Naive B cell (primary cell): ENCODE results near the gene MEGF6. TPM values are rescaled to one million over a fixed set of nuclear protein-coding genes. Genes with fewer than 3 reads are reported as not detected.
A peak's percentile ranks its signal among the peaks of the same experiment; 100 is the strongest.

Source experiments
- ATAC-seq, 2 donors: fragments of 150-1000 bp; cut with Tn5 transposase; 2 replicates each; pipeline ENCODE4 v1.10.0; 2021; ENCODE audit warnings: low read depth in 2 of 2, mild to moderate bottlenecking in 2 of 2, moderate library complexity in 2 of 2
- DNase-seq: peaks from one replicate; pipeline ENCODE4 v3.0.0; 2022
- H3K27ac Mint-ChIP-seq, 6 donors: one replicate each; pipeline ENCODE4 v1.8.0; 2020 to 2022; ENCODE audit warnings: mild to moderate bottlenecking in 6 of 6, mixed read lengths in 6 of 6, moderate library complexity in 5 of 6, inconsistent platforms in 2 of 6
- H3K27me3 Mint-ChIP-seq, 3 donors: one replicate each; pipeline ENCODE4 v1.8.0; 2021 to 2022; ENCODE audit warnings: mixed read lengths in 3 of 3, mild to moderate bottlenecking in 1 of 3
- H3K36me3 Mint-ChIP-seq, 2 donors: one replicate each; pipeline ENCODE4 v1.8.0; 2020 to 2022; ENCODE audit warnings: mixed read lengths in 2 of 2, inconsistent platforms in 1 of 2, mild to moderate bottlenecking in 1 of 2
- H3K4me1 Mint-ChIP-seq, 3 donors: one replicate each; pipeline ENCODE4 v1.8.0; 2020 to 2022; ENCODE audit warnings: mixed read lengths in 3 of 3, inconsistent platforms in 1 of 3, mild to moderate bottlenecking in 1 of 3, moderate library complexity in 1 of 3
- H3K4me3 Mint-ChIP-seq, 8 donors: one replicate each; pipeline ENCODE4 v1.8.0; 2020 to 2022; ENCODE audit warnings: mild to moderate bottlenecking in 8 of 8, mixed read lengths in 8 of 8, moderate library complexity in 8 of 8, inconsistent platforms in 2 of 8
- H3K9me3 Mint-ChIP-seq, 7 donors: one replicate each; pipeline ENCODE4 v1.8.0; 2020 to 2022; ENCODE audit warnings: mixed read lengths in 7 of 7, mild to moderate bottlenecking in 5 of 7, inconsistent platforms in 2 of 7, moderate library complexity in 1 of 7
- polyA plus RNA-seq, 6 donors: library from polyadenylated mRNA; unstranded; fragments of 300-500 nt; fragmentation: Illumina TruSeq; gene quantifications; one replicate each; pipeline ENCODE4 v1.2.3, GENCODE V29; 2021; ENCODE audit warnings: low read depth in 6 of 6

Gene MEGF6
- polyA plus RNA-seq, 6 donors from 2014 or later = 3.1 to 8.8 (median 4.3) TPM; not detected in 1

DNA sequence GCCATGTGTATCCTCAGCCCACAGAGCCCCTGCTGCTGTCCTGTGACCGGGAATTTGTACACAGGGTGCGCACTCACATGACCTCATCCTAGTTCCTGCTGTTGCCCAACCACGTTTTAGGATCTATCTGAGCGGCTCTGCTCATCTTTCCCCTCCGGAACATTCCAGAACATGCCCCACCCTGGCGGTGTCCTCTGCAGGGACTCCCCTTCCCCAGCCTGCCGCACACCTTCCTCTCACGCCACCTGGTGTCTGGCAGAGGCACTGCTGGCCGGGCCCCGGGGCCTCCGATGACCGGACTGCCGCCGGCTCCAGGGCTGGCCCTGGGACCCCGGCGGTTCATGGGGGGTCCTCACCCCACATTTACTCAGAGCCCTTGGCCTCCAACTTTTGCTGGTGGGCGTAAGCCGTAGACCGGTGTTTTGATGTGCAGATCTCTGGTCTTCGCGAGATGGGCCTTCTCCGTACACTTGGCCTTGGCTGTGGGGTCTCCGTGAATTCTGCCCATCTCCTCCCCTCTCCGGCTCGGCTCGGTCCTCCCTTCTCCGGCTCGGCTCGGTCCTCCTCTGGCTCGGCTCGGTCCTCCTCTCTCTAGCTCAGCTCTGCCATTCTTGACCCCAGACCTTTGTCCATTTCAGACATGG is 127.4 kb downstream of the MEGF6 start:
- peaks cover 0 to 13% (median 10%) of the 10 kb centered on the region in 3 donors for H3K27me3 Mint-ChIP-seq

DNA sequence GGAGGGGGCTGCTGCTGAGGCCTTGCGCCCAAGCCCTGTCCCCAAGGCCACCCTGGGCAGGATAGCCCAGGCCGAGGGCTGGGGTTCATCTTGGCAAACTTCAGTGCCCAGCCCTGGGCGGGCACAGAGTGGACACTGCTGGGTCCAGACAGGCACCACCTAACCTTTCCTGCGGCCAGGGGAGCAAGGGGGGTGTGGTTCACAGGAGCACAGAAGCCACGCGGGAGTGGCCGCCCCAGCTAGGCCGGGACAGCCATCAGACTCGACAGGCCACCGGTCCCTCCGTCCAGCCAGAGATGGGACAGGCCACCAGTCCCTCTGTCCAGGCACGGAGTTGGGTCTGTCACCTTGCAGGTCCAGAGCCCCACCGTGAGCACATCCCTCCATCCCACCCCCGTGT is 127.9 kb downstream of the MEGF6 start:
- no peak overlapping the region for H3K27ac Mint-ChIP-seq
- H3K4me3 Mint-ChIP-seq = no peak overlapping the region
- peaks cover 0 to 4% (median 2%) of the 10 kb centered on the region in 3 donors for H3K4me1 Mint-ChIP-seq
- H3K9me3 Mint-ChIP-seq = peaks cover 0 to 14% (median 6%) of the 10 kb centered on the region in 7 donors
- peaks cover 0 to 13% (median 10%) of the 10 kb centered on the region in 3 donors for H3K27me3 Mint-ChIP-seq
- DNase-seq (no peak), ATAC-seq (no peak)
- H3K36me3 Mint-ChIP-seq = peaks cover 1 to 5% of the 10 kb centered on the region in 2 donors

More for the DNA sequence above, 127.4 kb downstream of the MEGF6 start:
- Mint-ChIP-seq H3K9me3 (peaks cover 4 to 20% (median 11%) of the 10 kb centered on the region in 7 donors), H3K36me3 (peaks cover 7 to 11% of the 10 kb centered on the region in 2 donors), H3K4me1 (peaks cover 0 to 6% (median 2%) of the 10 kb centered on the region in 3 donors), H3K27ac (peak overlapping the region in 1 of 6 donors; percentile 69), H3K4me3 (no peak overlapping the region)
- ATAC-seq = peak; percentile 30 to 51
- peak; percentile 31 for DNase-seq

DNA sequence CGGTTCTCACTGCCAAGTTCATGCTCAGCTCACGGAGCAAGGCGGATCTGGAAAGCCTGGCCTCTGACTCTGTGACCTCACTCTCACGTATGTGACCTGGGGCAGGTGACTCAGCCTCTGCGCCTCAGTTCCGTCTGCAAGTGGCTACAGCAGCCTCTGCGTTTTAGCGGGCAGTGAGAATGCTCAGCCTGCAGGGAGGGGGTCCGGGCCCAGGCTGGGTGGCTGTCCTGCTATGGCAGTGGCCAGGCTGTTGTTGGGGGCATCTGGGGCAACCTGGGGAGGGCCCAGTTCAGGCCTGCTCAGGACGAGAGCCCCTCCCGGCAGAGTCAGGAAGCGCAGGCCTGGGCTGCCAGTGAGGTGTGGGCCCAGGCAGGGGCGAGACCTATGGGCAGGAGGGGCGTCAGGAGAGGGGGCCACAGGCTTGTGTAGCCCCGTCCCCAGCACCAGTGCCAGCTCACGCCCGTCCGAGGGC is 128.9 kb downstream of the MEGF6 start:
- ATAC-seq = peak; percentile 28 to 40
- Mint-ChIP-seq H3K9me3 (peaks cover 0 to 6% (median 0%) of the 10 kb centered on the region in 7 donors), H3K4me1 (peaks cover 0 to 4% (median 2%) of the 10 kb centered on the region in 3 donors), H3K4me3 (no peak overlapping the region), H3K36me3 (no peaks in the 10 kb centered on the region), H3K27ac (no peak overlapping the region), H3K27me3 (peaks cover 0 to 13% (median 10%) of the 10 kb centered on the region in 3 donors)
- DNase-seq = no peak

DNA sequence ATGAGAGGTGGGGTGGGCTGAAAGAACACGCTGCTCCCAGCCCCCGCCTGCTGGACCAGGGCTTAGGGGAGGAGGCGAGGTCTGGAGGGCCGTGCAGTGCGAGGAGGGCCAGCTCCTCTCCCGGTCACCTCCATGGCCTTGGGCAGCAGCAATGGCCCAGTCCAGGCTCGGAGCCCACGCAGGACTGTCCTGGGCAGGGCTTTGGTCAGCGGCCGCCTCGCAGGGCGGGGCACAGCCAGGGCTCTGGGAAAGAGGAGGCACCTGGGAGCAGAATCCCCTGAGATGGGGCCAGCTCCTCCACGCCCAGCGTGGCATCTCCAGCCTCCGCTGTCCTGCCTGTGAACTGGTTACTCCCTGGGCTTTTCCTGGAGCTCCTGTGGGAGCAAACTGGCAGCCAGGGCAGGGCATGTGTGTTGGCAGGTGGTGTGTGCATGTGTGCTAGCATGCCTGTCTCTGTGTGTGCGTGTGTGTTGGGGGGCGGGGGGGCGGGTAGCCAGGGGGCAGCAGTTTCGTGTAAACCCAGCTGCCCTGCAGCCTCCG is 129.4 kb downstream of the MEGF6 start:
- ATAC-seq (no peak), DNase-seq (no peak)
- Mint-ChIP-seq H3K4me1 (peaks cover 0 to 4% (median 2%) of the 10 kb centered on the region in 3 donors), H3K9me3 (peaks cover 0 to 3% (median 0%) of the 10 kb centered on the region in 7 donors), H3K27me3 (peaks cover 0 to 13% (median 10%) of the 10 kb centered on the region in 3 donors), H3K4me3 (no peak overlapping the region), H3K27ac (no peak overlapping the region), H3K36me3 (no peaks in the 10 kb centered on the region)

DNA sequence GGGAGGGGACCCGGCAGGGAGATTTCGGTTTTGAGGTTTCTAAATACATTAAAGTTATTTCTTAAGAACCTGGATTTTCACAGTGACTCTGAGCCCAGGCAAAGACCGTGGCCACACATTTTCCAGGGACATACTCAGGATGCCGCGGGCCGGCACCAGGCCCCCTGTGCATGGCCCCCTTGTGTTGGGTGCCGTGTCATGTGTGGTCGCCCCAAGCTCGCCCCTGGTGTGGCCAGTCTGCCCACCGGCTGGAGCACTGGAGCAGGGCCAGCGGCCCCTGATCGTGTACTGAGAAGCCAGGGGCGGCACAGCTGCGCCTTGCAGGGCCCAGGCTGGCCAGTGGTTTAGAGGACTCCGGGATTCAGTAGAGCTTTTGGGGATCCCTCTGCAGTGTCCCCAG is 130.3 kb downstream of the MEGF6 start:
- H3K4me3 Mint-ChIP-seq = no peak overlapping the region
- H3K4me1 Mint-ChIP-seq = peaks cover 0 to 4% (median 2%) of the 10 kb centered on the region in 3 donors
- H3K27me3 Mint-ChIP-seq = peaks cover 0 to 13% (median 10%) of the 10 kb centered on the region in 3 donors
- no peak overlapping the region for H3K27ac Mint-ChIP-seq
- H3K9me3 Mint-ChIP-seq = no peaks in the 10 kb centered on the region
- no peaks in the 10 kb centered on the region for H3K36me3 Mint-ChIP-seq
- no peak for DNase-seq
- no peak for ATAC-seq

DNA sequence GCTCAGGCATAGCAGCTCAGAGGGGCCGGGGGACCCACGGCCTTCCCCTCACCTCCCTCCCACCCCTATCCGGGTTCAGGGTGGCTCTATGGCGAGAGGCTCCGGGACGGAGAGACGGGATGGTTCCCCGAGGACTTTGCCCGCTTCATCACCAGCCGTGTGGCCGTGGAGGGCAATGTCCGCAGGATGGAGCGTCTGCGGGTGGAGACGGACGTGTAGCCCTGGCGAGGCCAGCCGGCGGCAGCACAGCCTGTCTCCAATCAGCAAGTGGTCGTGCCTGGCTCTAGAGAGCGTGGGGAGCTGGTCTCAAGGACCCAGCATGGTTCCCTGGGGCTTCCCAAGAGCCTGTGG is 131.0 kb downstream of the MEGF6 start:
- peaks cover 0 to 4% (median 2%) of the 10 kb centered on the region in 3 donors for H3K4me1 Mint-ChIP-seq
- ATAC-seq (no peak), DNase-seq (no peak)
- no peaks in the 10 kb centered on the region for H3K36me3 Mint-ChIP-seq
- no peak overlapping the region for H3K27ac Mint-ChIP-seq
- H3K27me3 Mint-ChIP-seq = peaks cover 0 to 13% (median 10%) of the 10 kb centered on the region in 3 donors
- no peak overlapping the region for H3K4me3 Mint-ChIP-seq
- H3K9me3 Mint-ChIP-seq = no peaks in the 10 kb centered on the region

DNA sequence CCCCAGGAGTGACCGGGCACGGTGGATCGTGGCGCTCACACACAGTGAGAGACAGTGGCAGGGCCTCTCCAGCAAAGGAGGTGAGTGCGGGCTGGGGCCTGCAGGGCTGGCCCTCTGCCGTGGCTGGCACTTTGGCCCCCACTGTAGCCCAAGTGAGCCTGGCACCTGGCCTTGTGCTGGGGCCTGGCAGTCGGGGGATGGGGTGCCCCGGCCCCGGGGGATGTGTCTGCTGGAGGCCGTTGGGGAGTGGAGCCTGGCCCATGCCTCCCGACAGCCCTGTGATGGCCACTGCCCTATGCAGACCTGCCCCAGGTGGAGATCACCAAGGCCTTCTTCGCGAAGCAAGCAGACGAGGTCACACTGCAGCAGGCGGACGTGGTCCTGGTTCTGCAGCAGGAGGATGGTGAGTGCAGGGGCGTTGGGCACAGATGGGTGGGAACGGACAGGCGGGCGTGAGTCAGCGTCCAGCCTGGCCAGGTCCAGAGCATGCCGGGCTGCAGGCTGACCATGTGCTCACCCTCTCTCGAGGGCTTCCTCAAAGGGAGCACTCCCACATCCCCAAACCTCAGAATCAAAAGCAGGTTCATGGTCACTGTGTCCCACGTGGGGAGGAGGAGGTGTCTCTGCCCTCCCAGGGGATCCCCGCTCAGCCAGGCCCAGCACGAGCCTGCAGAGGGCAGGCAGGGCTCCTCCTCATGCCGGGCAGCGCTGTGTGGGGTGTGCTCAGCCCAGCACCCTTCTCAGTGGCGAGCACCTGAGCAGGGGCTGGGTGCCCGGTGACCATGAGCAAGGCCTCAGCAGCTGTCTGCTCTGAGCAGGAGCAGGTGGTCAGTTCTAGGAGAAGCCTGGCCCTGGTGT is 131.6 kb downstream of the MEGF6 start:
- Mint-ChIP-seq H3K27ac (peak overlapping the region in 1 of 6 donors; percentile 47), H3K4me1 (peaks cover 0 to 4% (median 2%) of the 10 kb centered on the region in 3 donors), H3K9me3 (no peaks in the 10 kb centered on the region), H3K27me3 (peaks cover 0 to 13% (median 10%) of the 10 kb centered on the region in 3 donors), H3K4me3 (no peak overlapping the region), H3K36me3 (no peaks in the 10 kb centered on the region)
- ATAC-seq = no peak
- no peak for DNase-seq

DNA sequence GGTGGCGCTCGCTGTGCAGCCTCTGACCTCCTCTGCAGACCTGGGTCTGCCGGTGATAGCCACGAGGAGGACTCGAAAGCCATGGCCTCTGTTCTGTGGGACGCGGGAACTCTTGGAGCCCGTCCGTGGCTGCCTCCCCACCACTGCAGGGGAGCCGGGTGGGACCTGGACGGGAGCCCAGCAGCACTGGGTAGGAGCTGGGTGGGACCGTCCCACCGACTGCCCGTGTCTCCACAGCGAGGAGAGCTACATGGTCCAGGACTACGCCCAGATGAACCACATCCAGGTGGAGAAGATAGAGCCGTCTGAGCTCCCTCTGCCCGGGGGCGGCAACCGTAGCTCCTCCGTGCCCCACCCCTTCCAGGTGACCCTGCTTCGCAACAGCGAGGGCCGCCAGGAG is 133.1 kb downstream of the MEGF6 start:
- no peak overlapping the region for H3K27ac Mint-ChIP-seq
- no peaks in the 10 kb centered on the region for H3K9me3 Mint-ChIP-seq
- DNase-seq (no peak), ATAC-seq (no peak)
- no peaks in the 10 kb centered on the region for H3K36me3 Mint-ChIP-seq
- H3K27me3 Mint-ChIP-seq = peaks cover 0 to 8% (median 0%) of the 10 kb centered on the region in 3 donors
- H3K4me3 Mint-ChIP-seq = no peak overlapping the region
- H3K4me1 Mint-ChIP-seq = no peaks in the 10 kb centered on the region

DNA sequence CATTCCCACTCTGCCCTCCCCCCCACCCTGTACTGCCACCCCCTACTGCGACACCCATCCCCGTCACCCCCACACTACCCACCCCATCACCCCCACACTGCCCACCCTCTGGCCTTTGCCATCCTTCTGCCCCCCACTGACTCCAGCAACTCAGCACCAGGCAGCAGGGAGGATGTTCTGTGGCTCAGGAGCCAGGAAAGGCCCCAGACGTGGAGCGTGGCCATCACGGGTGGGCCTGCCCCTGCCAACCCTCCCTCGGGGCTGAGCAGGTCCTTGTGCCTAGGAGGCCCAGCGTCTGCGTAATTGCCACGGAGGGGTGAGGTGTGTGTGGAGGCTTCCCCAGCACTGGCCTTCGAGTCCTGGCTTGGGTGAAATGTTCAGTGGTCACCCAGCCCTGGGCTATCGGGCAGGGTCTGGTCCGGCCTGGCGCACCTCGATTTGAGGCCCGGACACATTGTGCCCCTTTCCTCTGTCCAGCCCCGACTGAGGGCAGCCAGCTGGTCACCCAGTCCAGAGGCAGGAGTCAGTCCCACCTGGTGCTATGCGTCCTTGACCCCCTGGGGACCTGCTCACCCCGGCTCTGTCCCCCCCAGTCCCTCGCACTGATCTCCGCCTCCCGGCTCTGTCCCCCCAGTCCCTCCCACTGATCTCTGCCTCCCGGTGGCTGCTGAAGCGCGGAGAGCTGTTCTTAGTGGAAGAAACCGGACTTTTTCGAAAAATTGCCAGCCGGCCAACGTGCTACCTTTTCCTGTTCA is 133.9 kb downstream of the MEGF6 start:
- no peak for ATAC-seq
- H3K4me1 Mint-ChIP-seq = no peaks in the 10 kb centered on the region
- no peaks in the 10 kb centered on the region for H3K36me3 Mint-ChIP-seq
- peaks cover 0 to 8% (median 0%) of the 10 kb centered on the region in 3 donors for H3K27me3 Mint-ChIP-seq
- H3K4me3 Mint-ChIP-seq = no peak overlapping the region
- no peak for DNase-seq
- no peak overlapping the region for H3K27ac Mint-ChIP-seq
- no peaks in the 10 kb centered on the region for H3K9me3 Mint-ChIP-seq

DNA sequence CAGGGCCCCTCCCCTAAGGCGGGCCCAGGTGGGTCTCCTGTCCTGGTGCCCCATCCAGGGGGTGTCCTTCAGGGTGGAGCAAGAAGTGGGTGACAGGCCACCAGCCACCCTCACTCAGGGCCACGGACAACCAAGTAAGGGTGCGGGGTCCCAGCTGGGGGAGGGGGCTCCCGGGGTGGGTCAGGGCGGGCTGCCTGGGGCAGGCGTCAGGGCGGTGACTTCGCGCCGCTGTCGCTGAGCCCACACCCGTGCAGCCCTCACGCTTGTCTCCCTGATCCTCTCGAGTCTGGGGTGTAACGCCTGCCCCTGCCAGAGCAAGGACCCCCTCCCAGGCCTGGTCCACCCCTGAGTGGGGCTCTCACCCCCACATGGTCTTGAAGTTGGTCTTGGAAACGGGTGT is 134.6 kb downstream of the MEGF6 start:
- Mint-ChIP-seq H3K36me3 (no peaks in the 10 kb centered on the region), H3K4me3 (no peak overlapping the region), H3K4me1 (no peaks in the 10 kb centered on the region), H3K9me3 (no peaks in the 10 kb centered on the region), H3K27ac (no peak overlapping the region), H3K27me3 (peaks cover 0 to 8% (median 0%) of the 10 kb centered on the region in 3 donors)
- ATAC-seq (no peak), DNase-seq (no peak)

DNA sequence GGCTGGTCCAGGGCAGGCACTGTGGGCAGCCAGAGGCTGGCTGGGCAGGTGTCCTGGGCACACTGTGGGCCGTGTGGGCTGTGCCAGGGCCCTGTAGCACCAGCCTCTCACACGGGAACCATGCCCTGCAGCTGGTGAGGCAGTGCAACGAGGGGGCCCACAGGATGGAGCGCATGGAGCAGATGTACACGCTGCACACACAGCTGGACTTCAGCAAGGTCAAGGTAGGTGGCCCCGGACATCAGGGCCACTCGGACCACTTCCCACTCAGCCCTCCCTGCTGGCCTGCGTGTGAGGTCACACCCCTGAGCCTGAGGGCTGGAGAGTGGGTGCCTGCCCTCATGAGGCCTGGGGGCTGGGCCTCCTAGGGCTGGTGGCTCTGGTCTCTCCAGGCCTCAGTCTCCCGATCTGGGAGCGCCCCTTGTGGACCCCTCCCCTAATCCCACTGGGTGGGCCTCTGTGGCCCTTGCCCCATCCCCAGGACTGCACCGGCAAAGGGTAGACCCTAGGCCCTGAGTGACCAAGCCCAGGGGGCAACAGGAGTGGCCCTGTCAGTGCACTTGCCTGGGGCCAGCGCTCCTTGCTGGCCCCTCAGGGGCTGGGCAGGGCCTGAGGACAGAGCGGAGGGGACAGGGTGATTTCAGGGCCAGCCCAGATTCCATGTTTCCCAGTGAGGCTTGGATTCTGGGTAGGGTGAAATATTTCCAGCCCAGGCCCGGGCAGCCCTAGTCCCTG is 135.3 kb downstream of the MEGF6 start:
- Mint-ChIP-seq H3K27me3 (peaks cover 0 to 8% (median 0%) of the 10 kb centered on the region in 3 donors), H3K27ac (no peak overlapping the region), H3K9me3 (no peaks in the 10 kb centered on the region), H3K4me3 (no peak overlapping the region), H3K36me3 (no peaks in the 10 kb centered on the region), H3K4me1 (no peaks in the 10 kb centered on the region)
- ATAC-seq = no peak
- DNase-seq = no peak

DNA sequence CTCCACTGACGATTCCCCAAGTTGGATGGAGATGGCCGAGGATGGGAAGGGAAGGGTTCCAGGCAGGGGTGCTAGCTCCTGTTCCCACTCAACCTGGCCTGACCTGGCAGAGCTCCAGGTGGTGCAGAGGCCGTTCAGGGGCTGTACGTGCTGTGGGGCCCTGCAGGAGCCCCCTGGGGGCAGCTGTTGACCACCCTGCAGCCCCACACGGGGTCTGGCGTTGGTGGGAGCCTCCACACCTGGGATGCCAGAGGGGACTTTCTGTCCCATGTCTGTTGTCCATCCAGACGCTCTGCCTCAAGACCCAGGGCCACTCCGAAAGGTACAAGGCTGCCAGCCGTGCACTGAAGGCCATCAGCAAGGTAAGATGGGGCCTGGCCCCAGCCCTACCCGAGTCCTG is 136.9 kb downstream of the MEGF6 start:
- peaks cover 0 to 6% (median 0%) of the 10 kb centered on the region in 3 donors for H3K27me3 Mint-ChIP-seq
- H3K27ac Mint-ChIP-seq = no peak overlapping the region
- ATAC-seq (no peak), DNase-seq (no peak)
- no peaks in the 10 kb centered on the region for H3K9me3 Mint-ChIP-seq
- H3K4me1 Mint-ChIP-seq = peaks cover 0 to 7% (median 0%) of the 10 kb centered on the region in 3 donors
- H3K4me3 Mint-ChIP-seq = no peak overlapping the region
- no peaks in the 10 kb centered on the region for H3K36me3 Mint-ChIP-seq
